ENCODE measurements around the gene PLTP.
A peak's percentile ranks its signal among the peaks of the same experiment; 100 is the strongest.

Gene PLTP

GRCh38 chr20:45934586-45935415 lies 22.8 kb upstream of the PLTP start, which contains the start of gene PCIF1 (continued):
- TF ChIP-seq PATZ1 (tag by site-specific recombination; IDR thresholded peaks at IDR 0.05), result peak; percentile 95
- no peak for TF ChIP-seq ZNF677 (tag by site-specific recombination; IDR thresholded peaks at IDR 0.05)
- peak; percentile 24; the same call in 1 of the 2 replicates for TF ChIP-seq MYNN (tag by site-specific recombination; IDR thresholded peaks at IDR 0.05; ENCODE audit: borderline replicate concordance)
- peak; percentile 98 for TF ChIP-seq ZEB2 (tag by site-specific recombination; IDR thresholded peaks at IDR 0.05)
- TF ChIP-seq REST (tag by site-specific recombination; IDR thresholded peaks at IDR 0.05), result peak; percentile 66
- TF ChIP-seq ZFHX2 (tag by site-specific recombination; conservative IDR thresholded peaks at IDR 0.05), result peak; percentile 86
- no peak for TF ChIP-seq ZBTB10 (tag by site-specific recombination; IDR thresholded peaks at IDR 0.05)
- peak; percentile 81 for TF ChIP-seq ZNF610 (tag by site-specific recombination; IDR thresholded peaks at IDR 0.05; ENCODE audit: borderline replicate concordance)
- TF ChIP-seq ZBTB48 (tag by site-specific recombination; IDR thresholded peaks at IDR 0.05), result peak; percentile 63; the same call in 1 of the 2 replicates
- TF ChIP-seq ZNF274 (IDR thresholded peaks at IDR 0.05; ENCODE audit: low read length), result no peak
- TF ChIP-seq ZNF274 (tag by site-specific recombination; IDR thresholded peaks at IDR 0.05; ENCODE audit: borderline replicate concordance), result no peak
- peak; percentile 58 for TF ChIP-seq INSM2 (tag by site-specific recombination; IDR thresholded peaks at IDR 0.05)
- TF ChIP-seq SP3 (tag by site-specific recombination; IDR thresholded peaks at IDR 0.05), result peak; percentile 99
- peak; percentile 81 for TF ChIP-seq ZBTB8A (tag by site-specific recombination; IDR thresholded peaks at IDR 0.05)

- ChIA-PET CTCF (interaction anchor here (0.6 to 3.3 kb wide), 9 partner anchors 14 to 141 kb away, joined by 3 to 18 read pairs (median 3); no protein-coding TSS in a partner anchor), POLR2A (interaction anchor here (0.6 to 3.4 kb wide), 29 partner anchors 8 to 1437 kb away, joined by 3 to 28 read pairs (median 5); partner anchors contain the start of genes ACOT8, CTSA, NEURL2 and UBE2C)
- Histone ChIP-seq H3K4me3 (ENCODE audit: low read depth, low read length) (peak overlapping the region; percentile 96), H3K9me3 (ENCODE audit: control insufficient read depth, insufficient read depth, low read depth, low read length) (no peaks in the 10 kb centered on the region), H3K36me3 (ENCODE audit: control insufficient read depth in 2 of 2, insufficient read depth in 1 of 2, low read length in 2 of 2) (peaks cover 0 to 16% of the 10 kb centered on the region in 2 experiments; a peak in 1 of 3 replicates), H3K4me1 (ENCODE audit: control insufficient read depth, insufficient read depth, low read length) (peaks cover 9% of the 10 kb centered on the region), H3K27ac (ENCODE audit: extremely low read depth, low read depth, low read length) (peak overlapping the region; percentile 98)
- no peak for TF ChIP-seq IKZF3 (tag by site-specific recombination; IDR thresholded peaks at IDR 0.05)
- peak; percentile 94 for TF ChIP-seq ZIC2 (tag by site-specific recombination; IDR thresholded peaks at IDR 0.05)
- no peak for TF ChIP-seq INSM2 (tag by site-specific recombination; IDR thresholded peaks at IDR 0.05)
- TF ChIP-seq ZBTB7A (tag by site-specific recombination; IDR thresholded peaks at IDR 0.05; ENCODE audit: low read depth), result peak; percentile 52; the same call in 1 of the 2 replicates
- TF ChIP-seq ZNF214 (tag by site-specific recombination; IDR thresholded peaks at IDR 0.05; ENCODE audit: borderline replicate concordance), result no peak
- TF ChIP-seq ZNF148 (tag by site-specific recombination; IDR thresholded peaks at IDR 0.05; ENCODE audit: borderline replicate concordance), result no peak
These were observed 22.2 kb upstream of the PLTP start for GRCh38 chr20:45934046-45934585.
